IMR-90 (cell line): ENCODE results near the gene NCAM1. TPM values are rescaled to one million over a fixed set of nuclear protein-coding genes. Genes with fewer than 3 reads are reported as not detected.

Source experiments
- ATAC-seq: fragments of 200-7000 bp; cut with Tn5 transposase; 2 replicates; pipeline ENCODE4 v1.9.1; 2020; ENCODE audit warnings: low read depth, mild to moderate bottlenecking, moderate library complexity
- BruUV-seq: library from RNA; stranded (reverse); fragments of 400-500 nt; replicated peaks from 2 replicates; lab custom pipeline; 2021; lab: Mats Ljungman, UMichigan
- CTCF ChIA-PET: fragments of 300-600 bp; formaldehyde crosslinking; extraction: SDS; loops from one replicate; lab custom pipeline; 2021; ENCODE audit warnings: antibody characterized with exemption; lab: Yijun Ruan, JAX
- POLR2A ChIA-PET: fragments of 300-600 bp; sonication (Branson Sonifier 250); formaldehyde crosslinking; loops from one replicate; lab custom pipeline; 2022; ENCODE audit warnings: antibody characterized with exemption; ENCODE audit not compliant: unreplicated experiment; lab: Charles Lee
- DNase-seq: peaks from one replicate; pipeline ENCODE4 v3.0.0; 2013
- H2AFZ ChIP-seq: replicated peaks from 2 replicates; pipeline ENCODE3; 2013; ENCODE audit warnings: low read length, mild to moderate bottlenecking; ENCODE audit not compliant: poor library complexity
- H2AK5ac ChIP-seq: 2 replicates; pipeline ENCODE4 v1.6.1; 2013; ENCODE audit warnings: low read depth, low read length, inconsistent platforms
- H2AK9ac ChIP-seq: replicated peaks from 2 replicates; pipeline ENCODE3; 2013; ENCODE audit warnings: mild to moderate bottlenecking, low read depth, low read length, moderate library complexity; ENCODE audit not compliant: poor library complexity
- H2BK120ac ChIP-seq: 2 replicates; pipeline ENCODE4 v1.6.1; 2013; ENCODE audit warnings: low read depth, low read length, inconsistent platforms
- H2BK15ac ChIP-seq: 3 replicates; pipeline ENCODE4 v1.6.1; 2013; ENCODE audit warnings: low read depth, low read length, inconsistent platforms
- H2BK20ac ChIP-seq: 2 replicates; pipeline ENCODE4 v1.6.1; 2013; ENCODE audit warnings: low read depth, mild to moderate bottlenecking, inconsistent platforms, low read length, moderate library complexity
- H2BK5ac ChIP-seq: 2 replicates; pipeline ENCODE4 v1.6.1; 2013; ENCODE audit warnings: mild to moderate bottlenecking, low read depth, low read length, inconsistent platforms; ENCODE audit not compliant: poor library complexity, severe bottlenecking
- H3K14ac ChIP-seq: replicated peaks from 2 replicates; pipeline ENCODE4 v1.6.1; 2013; ENCODE audit warnings: low read depth, low read length, inconsistent platforms
- H3K18ac ChIP-seq: 2 replicates; pipeline ENCODE4 v1.6.1; 2013; ENCODE audit warnings: low read depth, low read length, control low read depth
- H3K23ac ChIP-seq: 2 replicates; pipeline ENCODE4 v1.6.1; 2013; ENCODE audit warnings: low read depth, low read length, inconsistent platforms
- H3K27ac ChIP-seq: 2 replicates; pipeline ENCODE4 v1.5.1; 2013; ENCODE audit warnings: mild to moderate bottlenecking, control low read depth, low read length; ENCODE audit not compliant: insufficient read depth
- H3K27me3 ChIP-seq: 2 replicates; pipeline ENCODE4 v1.6.1; 2013; ENCODE audit warnings: low read length; ENCODE audit not compliant: control insufficient read depth, insufficient read depth
- H3K36me3 ChIP-seq: 2 replicates; pipeline ENCODE4 v1.6.1; 2013; ENCODE audit warnings: low read length, mixed read lengths; ENCODE audit not compliant: control insufficient read depth, insufficient read depth
- H3K4ac ChIP-seq: 2 replicates; pipeline ENCODE4 v1.6.1; 2013; ENCODE audit warnings: low read depth, low read length, inconsistent platforms
- H3K4me1 ChIP-seq: 2 replicates; pipeline ENCODE4 v1.6.1; 2013; ENCODE audit warnings: low read length, mixed read lengths; ENCODE audit not compliant: control insufficient read depth, insufficient read depth
- H3K4me2 ChIP-seq: 2 replicates; pipeline ENCODE4 v1.6.1; 2013; ENCODE audit warnings: low read depth, mild to moderate bottlenecking, control low read depth, low read length, moderate library complexity
- H3K4me3 ChIP-seq: 2 replicates; pipeline ENCODE4 v1.5.1; 2013; ENCODE audit warnings: low read depth, mild to moderate bottlenecking, control low read depth, low read length, moderate library complexity; ENCODE audit not compliant: insufficient read depth
- H3K56ac ChIP-seq: 2 replicates; pipeline ENCODE4 v1.6.1; 2013; ENCODE audit warnings: low read length, inconsistent platforms; ENCODE audit not compliant: insufficient read depth; ENCODE audit errors: extremely low read depth
- H3K79me1 ChIP-seq, 2 experiments: 2 replicates each; pipeline ENCODE4 v1.6.1; 2013; ENCODE audit warnings: low read length in 2 of 2, inconsistent platforms in 1 of 2, low read depth in 1 of 2
- H3K9ac ChIP-seq: 2 replicates; pipeline ENCODE4 v1.6.1; 2013; ENCODE audit warnings: low read depth, low read length, control low read depth
- H3K9me1 ChIP-seq: 2 replicates; pipeline ENCODE4 v1.6.1; 2013; ENCODE audit warnings: low read length, inconsistent platforms; ENCODE audit not compliant: insufficient read depth
- H3K9me3 ChIP-seq: 2 replicates; pipeline ENCODE4 v1.6.1; 2013; ENCODE audit warnings: low read length; ENCODE audit not compliant: control insufficient read depth, insufficient read depth
- H4K20me1 ChIP-seq: 2 replicates; pipeline ENCODE4 v1.6.1; 2013; ENCODE audit warnings: low read length, inconsistent platforms; ENCODE audit not compliant: insufficient read depth
- H4K5ac ChIP-seq: 2 replicates; pipeline ENCODE4 v1.6.1; 2013; ENCODE audit warnings: mild to moderate bottlenecking, low read depth, low read length, control low read depth
- H4K8ac ChIP-seq, 2 experiments: 2 replicates each; pipeline ENCODE4 v1.6.1; 2013; ENCODE audit warnings: low read depth in 2 of 2, low read length in 2 of 2, control low read depth in 1 of 2, inconsistent platforms in 1 of 2
- H4K91ac ChIP-seq: 2 replicates; pipeline ENCODE4 v1.6.1; 2013; ENCODE audit warnings: low read depth, low read length, inconsistent platforms; ENCODE audit not compliant: insufficient read depth
- CEBPB ChIP-seq: IDR thresholded peaks from 2 replicates; pipeline ENCODE4 v1.6.1; 2012; ENCODE audit warnings: low read depth, low read length, improper control_type of control experiment
- MXI1 ChIP-seq: IDR thresholded peaks from 2 replicates; pipeline ENCODE4 v1.6.1; 2012; ENCODE audit warnings: low read depth, mild to moderate bottlenecking, low read length, moderate library complexity, borderline replicate concordance
- POLR2A ChIP-seq: IDR thresholded peaks from 2 replicates; pipeline ENCODE4 v1.6.1; 2012; ENCODE audit warnings: mild to moderate bottlenecking, low read depth, low read length
- RAD21 ChIP-seq: IDR thresholded peaks from 2 replicates; pipeline ENCODE4 v1.6.1; 2012; ENCODE audit warnings: low read length, improper control_type of control experiment
- RCOR1 ChIP-seq: IDR thresholded peaks from 2 replicates; pipeline ENCODE4 v1.6.1; 2012; ENCODE audit warnings: mild to moderate bottlenecking, low read length, improper control_type of control experiment; ENCODE audit not compliant: insufficient replicate concordance
- RFX5 ChIP-seq: IDR thresholded peaks from 2 replicates; pipeline ENCODE4 v1.8.0; 2012; ENCODE audit warnings: low read depth, mild to moderate bottlenecking, low read length, moderate library complexity
- SMC3 ChIP-seq: fragments of 150-350 bp; IDR thresholded peaks from 2 replicates; pipeline ENCODE4 v1.6.1; 2016; ENCODE audit warnings: low read depth, mild to moderate bottlenecking, antibody characterized with exemption, low read length, moderate library complexity
- dilution Hi-C: fragments of 300-500 bp; cut with HindIII; formaldehyde crosslinking; loops from one replicate; pipeline ENCODE4 v1.14.3; 2018; ENCODE audit warnings: low sequenced_read_pairs; ENCODE audit not compliant: unreplicated experiment
- in situ Hi-C: fragments of 300-500 bp; cut with MboI; formaldehyde crosslinking; loops from 3 replicates; pipeline ENCODE4 v1.14.3; 2019; ENCODE audit warnings: low sequenced_read_pairs, inconsistent platforms, mixed read lengths
- intact Hi-C: fragments of 100-400 bp; cut with micrococcal nuclease; formaldehyde crosslinking; loops from 2 replicates; pipeline ENCODE4 v1.10.0; 2022
- polyA plus RNA-seq, 3 experiments: library from polyadenylated mRNA; depleted of rRNA; stranded (reverse); fragments of >200 nt; gene quantifications; 2 replicates each; pipeline ENCODE4 v1.2.3, GENCODE V29; 2012; ENCODE audit warnings: low replicate concordance in 1 of 3
- total RNA-seq: library from RNA; depleted of rRNA; stranded (reverse); fragments of >200 nt; gene quantifications from 2 replicates; pipeline ENCODE4 v1.2.3, GENCODE V29; 2012
- TF ChIP-seq, protein P1 (sequence below): conservative IDR thresholded peaks from 2 replicates; pipeline ENCODE4 v1.5.1; 2012; ENCODE audit warnings: mild to moderate bottlenecking, low read depth, low read length, improper control_type of control experiment
- TF ChIP-seq, protein P2 (sequence below): fragments of 150-350 bp; IDR thresholded peaks from 2 replicates; pipeline ENCODE4 v1.6.1; 2016; ENCODE audit warnings: low read depth, mild to moderate bottlenecking, low read length, moderate library complexity, borderline replicate concordance
- TF ChIP-seq, protein P3 (sequence below): fragments of 150-350 bp; IDR thresholded peaks from 2 replicates; pipeline ENCODE4 v1.6.1; 2017; ENCODE audit warnings: mild to moderate bottlenecking, antibody characterized with exemption, low read length, low read depth

The NCAM1 gene
- total and polyA plus RNA-seq, 2 of the 4 experiments (the other 2 are of a cell fraction) = 0.09 to 0.18 TPM

GRCh38 chr11:113152500-113152899 is 191.3 kb downstream of the NCAM1 start:
- H3K9me1 ChIP-seq = no peaks in the 10 kb centered on the region
- no peaks in the 10 kb centered on the region for H4K20me1 ChIP-seq
- no peak for DNase-seq
- TF ChIP-seq RFX5 = no peak
- TF ChIP-seq, protein P1, sequence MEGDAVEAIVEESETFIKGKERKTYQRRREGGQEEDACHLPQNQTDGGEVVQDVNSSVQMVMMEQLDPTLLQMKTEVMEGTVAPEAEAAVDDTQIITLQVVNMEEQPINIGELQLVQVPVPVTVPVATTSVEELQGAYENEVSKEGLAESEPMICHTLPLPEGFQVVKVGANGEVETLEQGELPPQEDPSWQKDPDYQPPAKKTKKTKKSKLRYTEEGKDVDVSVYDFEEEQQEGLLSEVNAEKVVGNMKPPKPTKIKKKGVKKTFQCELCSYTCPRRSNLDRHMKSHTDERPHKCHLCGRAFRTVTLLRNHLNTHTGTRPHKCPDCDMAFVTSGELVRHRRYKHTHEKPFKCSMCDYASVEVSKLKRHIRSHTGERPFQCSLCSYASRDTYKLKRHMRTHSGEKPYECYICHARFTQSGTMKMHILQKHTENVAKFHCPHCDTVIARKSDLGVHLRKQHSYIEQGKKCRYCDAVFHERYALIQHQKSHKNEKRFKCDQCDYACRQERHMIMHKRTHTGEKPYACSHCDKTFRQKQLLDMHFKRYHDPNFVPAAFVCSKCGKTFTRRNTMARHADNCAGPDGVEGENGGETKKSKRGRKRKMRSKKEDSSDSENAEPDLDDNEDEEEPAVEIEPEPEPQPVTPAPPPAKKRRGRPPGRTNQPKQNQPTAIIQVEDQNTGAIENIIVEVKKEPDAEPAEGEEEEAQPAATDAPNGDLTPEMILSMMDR = no peak
- TF ChIP-seq POLR2A = no peak
- TF ChIP-seq CEBPB = no peak
- TF ChIP-seq SMC3 = no peak
- TF ChIP-seq MXI1 = no peak
- no peak for TF ChIP-seq RAD21
- TF ChIP-seq, protein P2, sequence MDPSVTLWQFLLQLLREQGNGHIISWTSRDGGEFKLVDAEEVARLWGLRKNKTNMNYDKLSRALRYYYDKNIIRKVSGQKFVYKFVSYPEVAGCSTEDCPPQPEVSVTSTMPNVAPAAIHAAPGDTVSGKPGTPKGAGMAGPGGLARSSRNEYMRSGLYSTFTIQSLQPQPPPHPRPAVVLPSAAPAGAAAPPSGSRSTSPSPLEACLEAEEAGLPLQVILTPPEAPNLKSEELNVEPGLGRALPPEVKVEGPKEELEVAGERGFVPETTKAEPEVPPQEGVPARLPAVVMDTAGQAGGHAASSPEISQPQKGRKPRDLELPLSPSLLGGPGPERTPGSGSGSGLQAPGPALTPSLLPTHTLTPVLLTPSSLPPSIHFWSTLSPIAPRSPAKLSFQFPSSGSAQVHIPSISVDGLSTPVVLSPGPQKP = no peak
- no peak for TF ChIP-seq RCOR1
- TF ChIP-seq, protein P3, sequence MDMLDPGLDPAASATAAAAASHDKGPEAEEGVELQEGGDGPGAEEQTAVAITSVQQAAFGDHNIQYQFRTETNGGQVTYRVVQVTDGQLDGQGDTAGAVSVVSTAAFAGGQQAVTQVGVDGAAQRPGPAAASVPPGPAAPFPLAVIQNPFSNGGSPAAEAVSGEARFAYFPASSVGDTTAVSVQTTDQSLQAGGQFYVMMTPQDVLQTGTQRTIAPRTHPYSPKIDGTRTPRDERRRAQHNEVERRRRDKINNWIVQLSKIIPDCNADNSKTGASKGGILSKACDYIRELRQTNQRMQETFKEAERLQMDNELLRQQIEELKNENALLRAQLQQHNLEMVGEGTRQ = no peak
- ChIA-PET CTCF (no interaction called here), POLR2A (no interaction called here)
- no peaks in the 10 kb centered on the region for H3K4me1 ChIP-seq
- H3K18ac ChIP-seq = no peak overlapping the region
- BruUV-seq = no TSS peak
- H2BK120ac ChIP-seq = no peak overlapping the region
- intact Hi-C loops (no loop called here), in situ Hi-C loops (no loop called here), dilution Hi-C loops (no loop called here)
- H3K27me3 ChIP-seq = no peaks in the 10 kb centered on the region
- H3K9ac ChIP-seq = no peak overlapping the region
- H3K79me1 ChIP-seq = no peaks in the 10 kb centered on the region
- no peak overlapping the region for H4K8ac ChIP-seq
- H2BK15ac ChIP-seq = no peak overlapping the region
- no peak overlapping the region for H3K4me2 ChIP-seq
- no peak overlapping the region for H4K91ac ChIP-seq
- no peak overlapping the region for H3K14ac ChIP-seq
- H3K27ac ChIP-seq = no peak overlapping the region
- no peak overlapping the region for H4K5ac ChIP-seq
- H3K56ac ChIP-seq = no peak overlapping the region
- no peak overlapping the region for H2AK9ac ChIP-seq
- no peak overlapping the region for H3K4me3 ChIP-seq
- no peak overlapping the region for H2BK20ac ChIP-seq
- H3K36me3 ChIP-seq = no peaks in the 10 kb centered on the region
- no peak overlapping the region for H2AFZ ChIP-seq
- no peak overlapping the region for H2AK5ac ChIP-seq
- no peak overlapping the region for H2BK5ac ChIP-seq
- H3K23ac ChIP-seq = no peak overlapping the region
- H3K4ac ChIP-seq = no peak overlapping the region
- ATAC-seq = no peak
- H3K9me3 ChIP-seq = peaks cover 2% of the 10 kb centered on the region; the same call in 1 of the 2 replicates
